Testis (tissue), 2 donors: ENCODE results near the gene SLC25A33.

Experiments
- POLR2A ChIP-seq: fragments of 450-650 bp; IDR thresholded peaks from one replicate; pipeline ENCODE4 v1.6.1; 2017; ENCODE audit warnings: antibody characterized with exemption, mild to moderate bottlenecking, moderate library complexity
- TF ChIP-seq, protein P1 (sequence below), 3 experiments: fragments of 450-650 bp in 2 of 3; fragments of 200-600 bp in 1 of 3; sonication (generic) in 1 of 3; IDR thresholded peaks; one replicate each; pipeline ENCODE4 v1.5.1; 2016 to 2019; ENCODE audit warnings: antibody characterized with exemption in 3 of 3, mild to moderate bottlenecking in 2 of 3, moderate library complexity in 1 of 3

DNA sequence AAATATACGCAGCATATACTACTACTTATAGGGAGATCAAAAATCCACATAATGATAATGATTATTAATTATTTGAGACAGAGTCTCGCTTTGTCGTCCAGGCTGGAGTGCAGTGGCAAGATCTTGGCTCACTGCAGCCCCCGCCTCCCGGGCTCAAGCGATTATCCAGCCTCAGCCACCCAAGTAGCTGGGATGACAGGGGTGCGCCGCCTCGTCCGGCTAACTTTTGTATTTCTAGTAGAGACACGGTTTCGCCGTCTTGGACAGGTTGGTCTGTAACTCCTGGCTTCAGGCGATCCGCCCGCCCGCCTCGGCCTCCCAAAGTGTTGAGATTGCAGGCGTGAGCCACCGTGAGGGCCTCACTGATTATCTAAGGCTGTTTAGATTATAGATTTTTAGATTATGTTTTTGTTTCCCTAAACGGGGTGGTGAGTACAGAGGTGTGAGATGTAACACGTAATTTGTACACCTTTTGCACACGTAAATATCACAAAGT is 548 bp upstream of the SLC25A33 start:
- TF ChIP-seq, protein P1, sequence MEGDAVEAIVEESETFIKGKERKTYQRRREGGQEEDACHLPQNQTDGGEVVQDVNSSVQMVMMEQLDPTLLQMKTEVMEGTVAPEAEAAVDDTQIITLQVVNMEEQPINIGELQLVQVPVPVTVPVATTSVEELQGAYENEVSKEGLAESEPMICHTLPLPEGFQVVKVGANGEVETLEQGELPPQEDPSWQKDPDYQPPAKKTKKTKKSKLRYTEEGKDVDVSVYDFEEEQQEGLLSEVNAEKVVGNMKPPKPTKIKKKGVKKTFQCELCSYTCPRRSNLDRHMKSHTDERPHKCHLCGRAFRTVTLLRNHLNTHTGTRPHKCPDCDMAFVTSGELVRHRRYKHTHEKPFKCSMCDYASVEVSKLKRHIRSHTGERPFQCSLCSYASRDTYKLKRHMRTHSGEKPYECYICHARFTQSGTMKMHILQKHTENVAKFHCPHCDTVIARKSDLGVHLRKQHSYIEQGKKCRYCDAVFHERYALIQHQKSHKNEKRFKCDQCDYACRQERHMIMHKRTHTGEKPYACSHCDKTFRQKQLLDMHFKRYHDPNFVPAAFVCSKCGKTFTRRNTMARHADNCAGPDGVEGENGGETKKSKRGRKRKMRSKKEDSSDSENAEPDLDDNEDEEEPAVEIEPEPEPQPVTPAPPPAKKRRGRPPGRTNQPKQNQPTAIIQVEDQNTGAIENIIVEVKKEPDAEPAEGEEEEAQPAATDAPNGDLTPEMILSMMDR (IDR thresholded peaks at IDR 0.05), result no peak
- no peak for TF ChIP-seq POLR2A
